ENCODE measurements around the gene SLC25A38.
"Not testable (repeated sequence)": the region's sequence is repeated elsewhere in the genome, so short reads cannot be mapped to it uniquely, and the experiment has no call there.

SLC25A38 gene

GRCh38 chr3:39351134-39351533, 32.0 kb upstream of the SLC25A38 start:
- H4K91ac ChIP-seq (ENCODE audit: low read depth, low read length, poor library complexity); H3K4me2 ChIP-seq (ENCODE audit: insufficient read depth, low read length, poor library complexity, severe bottlenecking); H3K9ac ChIP-seq (ENCODE audit: low read depth, low read length, poor library complexity); H3K27ac ChIP-seq (replicated peaks; ENCODE audit: low read length); H3K4me3 ChIP-seq (ENCODE audit: low read length in 2 of 2); H3K18ac ChIP-seq (ENCODE audit: low read length); H3K4ac ChIP-seq (ENCODE audit: low read length); H3K79me1 ChIP-seq (ENCODE audit: low read depth, low read length); H2AK5ac ChIP-seq (ENCODE audit: low read depth, low read length); H4K8ac ChIP-seq (ENCODE audit: low read depth, low read length); DNase-seq (ENCODE audit: low spot score); H3K4me1 ChIP-seq (ENCODE audit: control insufficient read depth in 2 of 2, insufficient read depth in 1 of 2, low read depth in 1 of 2, low read length in 2 of 2); H2BK5ac ChIP-seq (ENCODE audit: low read length); H3K23ac ChIP-seq (ENCODE audit: low read depth, low read length, poor library complexity); H3K14ac ChIP-seq (ENCODE audit: low read length); H2BK12ac ChIP-seq (ENCODE audit: low read length); H2AFZ ChIP-seq (ENCODE audit: low read length); H3K9me3 ChIP-seq (replicated peaks in 1 of 2; ENCODE audit: control insufficient read depth in 2 of 2, insufficient read depth in 1 of 2, low read depth in 1 of 2, low read length in 2 of 2); H2BK15ac ChIP-seq (ENCODE audit: low read length); H3K36me3 ChIP-seq (replicated peaks in 1 of 2; ENCODE audit: control insufficient read depth in 2 of 2, insufficient read depth in 2 of 2, low read length in 2 of 2); H3K27me3 ChIP-seq (ENCODE audit: control insufficient read depth in 3 of 3, insufficient read depth in 3 of 3, low read depth in 1 of 3, low read length in 3 of 3); H2BK120ac ChIP-seq (ENCODE audit: low read depth, low read length): not testable (repeated sequence)
- WGBS, 2 donors (ENCODE audit: extremely low coverage in 2 of 2, insufficient read length in 2 of 2, insufficient replicate concordance in 1 of 2), result no CpG with 5 or more reads among the region's 2 CpGs

- not testable (repeated sequence) for H2BK120ac ChIP-seq (ENCODE audit: low read depth, low read length); H3K23ac ChIP-seq (ENCODE audit: low read depth, low read length, poor library complexity); H2BK12ac ChIP-seq (ENCODE audit: low read length); H3K4me2 ChIP-seq (ENCODE audit: insufficient read depth, low read length, poor library complexity, severe bottlenecking); H3K27me3 ChIP-seq (ENCODE audit: control insufficient read depth in 3 of 3, insufficient read depth in 3 of 3, low read depth in 1 of 3, low read length in 3 of 3); H3K4me3 ChIP-seq (ENCODE audit: low read length in 2 of 2); DNase-seq (ENCODE audit: low spot score); H3K9me3 ChIP-seq (replicated peaks in 1 of 2; ENCODE audit: control insufficient read depth in 2 of 2, insufficient read depth in 1 of 2, low read depth in 1 of 2, low read length in 2 of 2); H3K18ac ChIP-seq (ENCODE audit: low read length); H2BK15ac ChIP-seq (ENCODE audit: low read length); H3K4ac ChIP-seq (ENCODE audit: low read length); H3K4me1 ChIP-seq (ENCODE audit: control insufficient read depth in 2 of 2, insufficient read depth in 1 of 2, low read depth in 1 of 2, low read length in 2 of 2); H3K79me1 ChIP-seq (ENCODE audit: low read depth, low read length); H2AFZ ChIP-seq (ENCODE audit: low read length); H3K27ac ChIP-seq (replicated peaks; ENCODE audit: low read length); H3K14ac ChIP-seq (ENCODE audit: low read length); H2AK5ac ChIP-seq (ENCODE audit: low read depth, low read length); H4K91ac ChIP-seq (ENCODE audit: low read depth, low read length, poor library complexity); H3K36me3 ChIP-seq (replicated peaks in 1 of 2; ENCODE audit: control insufficient read depth in 2 of 2, insufficient read depth in 2 of 2, low read length in 2 of 2); H4K8ac ChIP-seq (ENCODE audit: low read depth, low read length); H2BK5ac ChIP-seq (ENCODE audit: low read length); H3K9ac ChIP-seq (ENCODE audit: low read depth, low read length, poor library complexity)
- no CpG with 5 or more reads among the region's 3 CpGs for WGBS, 2 donors (ENCODE audit: extremely low coverage in 2 of 2, insufficient read length in 2 of 2, insufficient replicate concordance in 1 of 2)
These were observed 29.8 kb upstream of the SLC25A38 start for GRCh38 chr3:39353168-39353927.

- no peak overlapping the region for H4K91ac ChIP-seq (ENCODE audit: low read depth, low read length, poor library complexity)
- DNase-seq (ENCODE audit: low spot score), result no peak
- no peak overlapping the region for H3K4me3 ChIP-seq (ENCODE audit: low read length in 2 of 2)
- no peak overlapping the region for H3K27ac ChIP-seq (replicated peaks; ENCODE audit: low read length)
- WGBS, 2 donors (ENCODE audit: extremely low coverage in 2 of 2, insufficient read length in 2 of 2, insufficient replicate concordance in 1 of 2), result no CpG with 5 or more reads among the region's 3 CpGs
- no peak overlapping the region for H2BK12ac ChIP-seq (ENCODE audit: low read length)
- H3K4me1 ChIP-seq (ENCODE audit: control insufficient read depth in 2 of 2, insufficient read depth in 1 of 2, low read depth in 1 of 2, low read length in 2 of 2), result peaks cover 0 to 4% of the 10 kb centered on the region in 2 donors
- H3K79me1 ChIP-seq (ENCODE audit: low read depth, low read length), result no peaks in the 10 kb centered on the region
- no peak overlapping the region for H2BK15ac ChIP-seq (ENCODE audit: low read length)
- H2AK5ac ChIP-seq (ENCODE audit: low read depth, low read length), result no peak overlapping the region
- no peak overlapping the region for H3K4ac ChIP-seq (ENCODE audit: low read length)
- no peaks in the 10 kb centered on the region for H3K36me3 ChIP-seq (replicated peaks in 1 of 2; ENCODE audit: control insufficient read depth in 2 of 2, insufficient read depth in 2 of 2, low read length in 2 of 2)
- H3K9me3 ChIP-seq (replicated peaks in 1 of 2; ENCODE audit: control insufficient read depth in 2 of 2, insufficient read depth in 1 of 2, low read depth in 1 of 2, low read length in 2 of 2), result no peaks in the 10 kb centered on the region
- peaks cover 0 to 3% (median 0%) of the 10 kb centered on the region in 3 experiments for H3K27me3 ChIP-seq (ENCODE audit: control insufficient read depth in 3 of 3, insufficient read depth in 3 of 3, low read depth in 1 of 3, low read length in 3 of 3)
- no peak overlapping the region for H3K9ac ChIP-seq (ENCODE audit: low read depth, low read length, poor library complexity)
- no peak overlapping the region for H3K18ac ChIP-seq (ENCODE audit: low read length)
- no peak overlapping the region for H3K23ac ChIP-seq (ENCODE audit: low read depth, low read length, poor library complexity)
- no peak overlapping the region for H4K8ac ChIP-seq (ENCODE audit: low read depth, low read length)
- no peak overlapping the region for H3K4me2 ChIP-seq (ENCODE audit: insufficient read depth, low read length, poor library complexity, severe bottlenecking)
- no peak overlapping the region for H2BK120ac ChIP-seq (ENCODE audit: low read depth, low read length)
- no peak overlapping the region for H2AFZ ChIP-seq (ENCODE audit: low read length)
- no peak overlapping the region for H2BK5ac ChIP-seq (ENCODE audit: low read length)
- no peak overlapping the region for H3K14ac ChIP-seq (ENCODE audit: low read length)
These were observed 24.8 kb upstream of the SLC25A38 start for GRCh38 chr3:39358333-39358732.

GRCh38 chr3:39361252-39361927, 21.8 kb upstream of the SLC25A38 start:
- H3K27me3 ChIP-seq (ENCODE audit: control insufficient read depth in 3 of 3, insufficient read depth in 3 of 3, low read depth in 1 of 3, low read length in 3 of 3), result peaks cover 0 to 3% (median 0%) of the 10 kb centered on the region in 3 experiments
- no peak overlapping the region for H3K4ac ChIP-seq (ENCODE audit: low read length)
- H3K14ac ChIP-seq (ENCODE audit: low read length), result peak overlapping the region; percentile 2
- WGBS, 2 donors (ENCODE audit: extremely low coverage in 2 of 2, insufficient read length in 2 of 2, insufficient replicate concordance in 1 of 2), result no CpG with 5 or more reads among the region's 8 CpGs
- peaks cover 0 to 4% of the 10 kb centered on the region in 2 donors for H3K4me1 ChIP-seq (ENCODE audit: control insufficient read depth in 2 of 2, insufficient read depth in 1 of 2, low read depth in 1 of 2, low read length in 2 of 2)
- no peak overlapping the region for H4K91ac ChIP-seq (ENCODE audit: low read depth, low read length, poor library complexity)
- DNase-seq (ENCODE audit: low spot score), result no peak
- H3K4me3 ChIP-seq (ENCODE audit: low read length in 2 of 2), result no peak overlapping the region
- no peak overlapping the region for H2BK15ac ChIP-seq (ENCODE audit: low read length)
- H2AFZ ChIP-seq (ENCODE audit: low read length), result no peak overlapping the region
- H3K23ac ChIP-seq (ENCODE audit: low read depth, low read length, poor library complexity), result no peak overlapping the region
- no peaks in the 10 kb centered on the region for H3K79me1 ChIP-seq (ENCODE audit: low read depth, low read length)
- H2AK5ac ChIP-seq (ENCODE audit: low read depth, low read length), result no peak overlapping the region
- H3K27ac ChIP-seq (replicated peaks; ENCODE audit: low read length), result no peak overlapping the region
- H3K36me3 ChIP-seq (replicated peaks in 1 of 2; ENCODE audit: control insufficient read depth in 2 of 2, insufficient read depth in 2 of 2, low read length in 2 of 2), result no peaks in the 10 kb centered on the region
- no peak overlapping the region for H3K18ac ChIP-seq (ENCODE audit: low read length)
- no peak overlapping the region for H2BK12ac ChIP-seq (ENCODE audit: low read length)
- no peak overlapping the region for H3K9ac ChIP-seq (ENCODE audit: low read depth, low read length, poor library complexity)
- no peak overlapping the region for H4K8ac ChIP-seq (ENCODE audit: low read depth, low read length)
- H3K4me2 ChIP-seq (ENCODE audit: insufficient read depth, low read length, poor library complexity, severe bottlenecking), result no peak overlapping the region
- no peaks in the 10 kb centered on the region for H3K9me3 ChIP-seq (replicated peaks in 1 of 2; ENCODE audit: control insufficient read depth in 2 of 2, insufficient read depth in 1 of 2, low read depth in 1 of 2, low read length in 2 of 2)
- H2BK5ac ChIP-seq (ENCODE audit: low read length), result no peak overlapping the region
- H2BK120ac ChIP-seq (ENCODE audit: low read depth, low read length), result no peak overlapping the region
